ENCODE data around the gene SLC27A5.

GRCh38 chr19:58476498-58477015, 35.2 kb downstream of the SLC27A5 start:
- TF ChIP-seq CTCF (IDR thresholded peaks at IDR 0.05) (no peak), POLR2A (IDR thresholded peaks at IDR 0.05) (no peak)
